HG03175 (cell line): ENCODE measurements around the gene HPS5.

Experiments
- ATAC-seq: cut with Tn5 transposase; IDR thresholded peaks from one replicate; pipeline ENCODE4 v1.9.1; 2021; ENCODE audit warnings: mild to moderate bottlenecking, moderate library complexity; ENCODE audit not compliant: unreplicated experiment

HPS5 gene

DNA sequence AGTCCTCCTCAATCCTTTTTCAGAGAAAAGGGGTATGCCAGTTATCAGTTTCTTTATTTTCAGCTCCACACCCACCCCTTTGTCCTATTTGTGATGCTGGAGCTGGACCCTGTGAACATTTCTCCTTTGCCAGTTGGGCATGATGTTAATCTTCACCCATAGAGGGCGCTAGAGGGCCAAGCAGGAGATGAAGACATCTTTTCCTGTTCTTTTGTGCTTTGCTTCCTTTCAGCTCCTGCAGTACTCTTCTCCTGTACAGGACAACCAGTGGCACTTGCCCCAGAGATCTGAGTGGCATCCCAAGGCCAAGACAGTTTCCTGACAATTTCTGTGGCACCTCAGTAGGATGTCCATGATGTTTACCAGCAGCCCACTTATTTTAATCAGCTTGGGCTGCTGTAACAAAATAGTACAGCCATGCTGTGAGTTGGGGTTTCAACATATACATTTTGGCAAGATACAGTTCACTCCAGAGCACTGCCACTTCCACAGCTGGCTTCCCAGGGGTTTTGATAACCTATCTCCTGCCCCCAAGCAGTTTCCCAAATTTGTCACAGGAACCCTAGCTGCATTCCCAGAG is 78.1 kb downstream of the HPS5 start:
- no peak for ATAC-seq

DNA sequence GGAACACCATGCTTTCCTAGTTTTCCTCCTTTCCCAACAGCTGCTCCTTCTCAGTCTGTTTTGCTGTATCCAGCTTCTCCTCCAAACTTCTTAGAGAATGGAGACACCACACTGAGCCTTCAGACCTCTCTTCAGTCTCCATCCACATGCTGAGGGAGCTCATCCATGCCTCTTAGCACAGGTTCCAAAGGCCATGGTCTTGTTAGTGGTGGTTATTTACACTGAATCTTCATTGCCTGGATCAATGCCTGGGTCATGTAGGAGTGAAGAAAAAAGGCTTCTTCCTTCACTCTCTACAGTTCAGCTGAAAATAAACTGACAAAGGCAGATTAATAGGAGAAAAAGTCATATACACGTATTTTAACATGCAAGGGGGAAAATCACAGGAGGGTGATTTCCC is 82.3 kb downstream of the HPS5 start:
- no peak for ATAC-seq

DNA sequence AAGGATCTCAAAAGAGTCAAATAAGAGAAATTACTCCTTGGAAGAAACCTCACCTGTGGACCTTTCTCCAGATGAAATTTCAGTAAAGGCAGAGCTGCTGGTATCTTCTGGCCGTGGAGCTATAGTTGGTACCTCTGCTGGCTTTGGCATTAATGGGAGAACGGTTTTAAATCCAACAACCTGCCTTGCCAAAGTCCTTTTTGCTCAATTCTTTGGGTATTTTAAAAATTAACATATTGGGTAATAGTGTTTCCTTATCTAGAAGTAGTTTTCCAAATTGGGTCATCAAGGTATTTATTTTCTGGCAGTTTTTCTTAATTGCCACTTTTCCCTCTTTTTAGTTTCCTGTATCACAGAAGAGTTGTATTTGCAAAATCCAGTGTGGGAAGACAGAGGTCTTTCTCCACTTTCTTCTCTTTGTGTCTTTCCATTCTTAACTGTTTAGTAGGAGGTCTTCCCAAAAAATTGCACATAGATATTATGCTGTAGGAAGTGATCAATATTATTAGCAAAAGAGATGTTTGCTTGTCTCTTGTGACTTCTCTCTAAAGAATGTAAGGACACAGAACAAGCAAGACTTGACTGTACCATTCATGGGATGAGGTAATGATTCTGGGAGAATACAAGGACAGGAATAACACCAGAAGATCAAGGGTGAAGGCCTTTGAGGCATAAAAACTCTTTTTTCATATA is 85.1 kb downstream of the HPS5 start, which contains the start of gene SAA4:
TSS of gene SAA4 (minus strand) at position 139 of the 693 bp plus-strand sequence. CDS start 876 bp downstream, outside the sequence.
- ATAC-seq, result no peak

DNA sequence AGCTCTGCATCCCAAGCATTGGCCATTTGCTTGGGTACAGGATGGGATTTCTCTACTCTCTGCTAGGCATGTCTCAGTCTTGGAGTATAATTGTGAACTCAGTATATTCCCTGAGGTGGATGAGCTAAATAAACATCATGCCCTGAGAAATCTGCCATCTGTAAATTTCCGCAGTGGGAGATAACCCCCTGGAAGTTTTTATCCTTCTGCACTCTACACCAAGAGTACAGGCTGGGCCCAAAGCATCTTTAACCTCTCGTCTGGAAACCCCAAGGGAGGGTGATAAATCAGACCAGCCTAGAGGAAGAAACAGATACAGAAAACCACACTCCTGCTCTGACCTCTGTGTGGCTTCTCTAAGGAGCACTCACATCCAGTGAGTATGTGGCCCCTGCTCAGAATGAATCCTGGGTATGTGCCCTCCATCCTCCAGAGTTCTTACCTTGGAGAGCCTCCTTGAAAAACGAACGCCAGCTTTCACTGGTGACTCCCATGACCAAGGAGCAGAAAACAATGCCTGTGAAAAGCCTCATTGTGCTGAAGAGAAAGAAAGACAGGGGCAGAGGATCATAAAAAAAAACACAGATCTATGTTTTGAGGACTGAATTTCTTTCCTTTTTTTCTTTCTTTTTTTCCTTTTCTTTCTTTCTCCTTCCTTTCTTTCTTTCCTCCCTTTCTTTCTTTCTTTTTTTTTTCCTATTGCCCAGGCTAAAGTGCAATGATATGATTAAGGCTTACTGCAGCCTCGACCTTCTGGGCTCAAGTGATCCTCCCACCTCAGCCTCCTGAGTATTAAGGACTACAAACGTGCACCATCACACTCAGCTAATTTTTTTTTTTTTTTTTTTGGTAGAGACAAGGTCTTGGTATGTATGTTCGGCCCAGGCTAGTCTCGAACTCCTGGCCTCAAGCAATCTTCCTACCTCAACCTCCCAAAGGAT is 86.3 kb downstream of the HPS5 start:
- no peak for ATAC-seq

DNA sequence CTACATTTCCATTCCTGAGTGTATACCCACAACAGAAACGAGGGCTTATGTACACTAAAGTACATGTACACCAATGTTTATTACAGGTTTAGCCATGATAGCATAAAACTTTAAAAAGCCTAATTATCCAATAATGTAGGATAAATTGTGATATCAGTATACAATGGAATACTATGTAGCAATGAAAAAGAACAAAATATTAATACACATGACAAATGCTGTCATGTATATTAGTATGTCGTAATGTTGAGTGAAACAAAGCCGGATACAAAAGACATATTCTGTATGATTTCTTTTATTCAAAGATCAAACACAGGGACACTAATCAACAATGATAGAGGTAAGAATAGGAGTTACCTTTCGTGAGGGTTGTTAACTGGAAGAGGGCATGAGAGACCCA is 88.0 kb downstream of the HPS5 start:
- ATAC-seq, result no peak

DNA sequence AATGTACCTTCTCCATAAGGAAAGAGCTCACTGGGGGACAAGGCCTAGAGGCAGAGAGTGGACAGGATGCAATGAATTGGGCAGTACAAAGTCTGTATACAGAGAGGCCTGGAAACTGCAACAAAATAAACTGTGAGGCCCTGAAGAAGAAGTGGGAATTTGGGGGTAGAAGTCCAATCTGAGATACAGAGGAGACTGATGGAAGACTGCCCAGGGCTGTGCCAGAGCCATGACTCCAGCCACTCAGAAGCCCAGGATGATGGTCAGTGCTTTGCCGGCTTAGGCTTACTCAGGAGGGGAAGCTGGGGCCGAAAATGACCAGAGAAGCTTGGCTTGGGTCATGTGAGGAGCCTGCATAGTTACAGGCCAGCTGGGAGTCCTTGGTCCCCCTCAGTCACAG is 91.1 kb downstream of the HPS5 start:
- ATAC-seq, result no peak

DNA sequence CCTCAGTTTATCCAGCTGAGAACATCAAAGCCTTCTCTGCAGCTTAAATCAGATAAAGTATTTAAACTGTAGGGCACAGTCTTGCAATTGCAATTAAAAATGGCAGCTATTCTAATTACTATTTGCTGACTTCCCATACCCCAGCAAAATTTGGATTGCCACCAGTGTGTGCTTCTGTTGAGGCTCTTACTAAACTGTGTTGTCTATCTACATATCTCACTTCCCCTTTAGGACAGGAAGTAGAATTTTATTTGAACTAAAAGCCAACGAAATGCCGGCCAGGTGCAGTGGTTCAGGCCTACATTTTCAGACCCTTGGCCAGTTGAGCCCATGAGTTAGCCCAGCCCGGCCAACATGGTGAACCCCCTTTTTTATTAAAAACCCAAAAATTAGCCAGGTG is 92.4 kb downstream of the HPS5 start:
- peak; percentile 98 for ATAC-seq
